H9 (cell line): Measurements from ENCODE around the gene ERMN. TPM values are rescaled to one million over a fixed set of nuclear protein-coding genes. Genes with fewer than 3 reads are reported as not detected.

Experiments used
- DNase-seq: peaks from one replicate; pipeline ENCODE4 v3.0.0-alpha.2; 2017
- H2AFZ ChIP-seq: one replicate; pipeline ENCODE4 v1.6.1; 2013; ENCODE audit warnings: mild to moderate bottlenecking, low read length, control low read depth, moderate library complexity
- H2AK5ac ChIP-seq: 2 replicates; pipeline ENCODE4 v1.6.1; 2013; ENCODE audit warnings: low read length, control low read depth, mixed read lengths; ENCODE audit not compliant: insufficient read length
- H2BK120ac ChIP-seq: one replicate; pipeline ENCODE4 v1.6.1; 2013; ENCODE audit warnings: low read depth, mild to moderate bottlenecking, low read length, control low read depth, inconsistent platforms; ENCODE audit not compliant: poor library complexity, severe bottlenecking
- H2BK12ac ChIP-seq: 2 replicates; pipeline ENCODE4 v1.6.1; 2013; ENCODE audit warnings: low read length, control low read depth, mixed read lengths, low read depth; ENCODE audit not compliant: insufficient read length
- H2BK15ac ChIP-seq: 2 replicates; pipeline ENCODE4 v1.6.1; 2013; ENCODE audit warnings: low read depth, low read length, control low read depth
- H2BK20ac ChIP-seq: one replicate; pipeline ENCODE4 v1.6.1; 2013; ENCODE audit warnings: low read depth, mild to moderate bottlenecking, low read length, control low read depth, inconsistent platforms; ENCODE audit not compliant: poor library complexity, severe bottlenecking
- H2BK5ac ChIP-seq: 2 replicates; pipeline ENCODE4 v1.6.1; 2013; ENCODE audit warnings: low read length, control low read depth, mixed read lengths; ENCODE audit not compliant: insufficient read length
- H3K14ac ChIP-seq: 2 replicates; pipeline ENCODE4 v1.6.1; 2013; ENCODE audit warnings: low read length, control low read depth; ENCODE audit not compliant: insufficient read depth
- H3K18ac ChIP-seq: 2 replicates; pipeline ENCODE4 v1.6.1; 2013; ENCODE audit warnings: low read depth, mild to moderate bottlenecking, mixed read lengths, low read length, control low read depth; ENCODE audit not compliant: insufficient read length
- H3K23ac ChIP-seq: 2 replicates; pipeline ENCODE4 v1.6.1; 2013; ENCODE audit warnings: low read length, control low read depth, mixed read lengths, low read depth; ENCODE audit not compliant: insufficient read length
- H3K23me2 ChIP-seq: 2 replicates; pipeline ENCODE4 v1.6.1; 2013; ENCODE audit warnings: low read depth, mild to moderate bottlenecking, mixed read lengths, low read length, control low read depth; ENCODE audit not compliant: insufficient read length, poor library complexity, severe bottlenecking
- H3K27ac ChIP-seq: 2 replicates; pipeline ENCODE4 v1.5.1; 2013; ENCODE audit warnings: low read length, control low read depth, mixed read lengths, low read depth; ENCODE audit not compliant: insufficient read length
- H3K27me3 ChIP-seq: 2 replicates; pipeline ENCODE4 v1.6.1; 2013; ENCODE audit warnings: low read length, control low read depth, inconsistent platforms; ENCODE audit not compliant: insufficient read depth
- H3K4ac ChIP-seq: 2 replicates; pipeline ENCODE4 v1.6.1; 2013; ENCODE audit warnings: low read depth, mild to moderate bottlenecking, control low read depth, inconsistent platforms, low read length, moderate library complexity
- H3K4me1 ChIP-seq: 2 replicates; pipeline ENCODE4 v1.6.1; 2013; ENCODE audit warnings: low read length, control low read depth, inconsistent platforms; ENCODE audit not compliant: insufficient read depth
- H3K4me2 ChIP-seq: 2 replicates; pipeline ENCODE4 v1.6.1; 2013; ENCODE audit warnings: low read length, control low read depth, mixed read lengths; ENCODE audit not compliant: insufficient read length, insufficient read depth
- H3K56ac ChIP-seq: 2 replicates; pipeline ENCODE4 v1.6.1; 2013; ENCODE audit warnings: low read depth, mild to moderate bottlenecking, mixed read lengths, low read length, control low read depth; ENCODE audit not compliant: insufficient read length
- H3K79me1 ChIP-seq: 2 replicates; pipeline ENCODE4 v1.6.1; 2013; ENCODE audit warnings: low read depth, mild to moderate bottlenecking, moderate library complexity, low read length, control low read depth, inconsistent platforms; ENCODE audit not compliant: insufficient read depth, poor library complexity, severe bottlenecking
- H3K79me2 ChIP-seq: 2 replicates; pipeline ENCODE4 v1.6.1; 2013; ENCODE audit warnings: low read length, control low read depth, inconsistent platforms; ENCODE audit not compliant: insufficient read depth
- H3K9ac ChIP-seq: 2 replicates; pipeline ENCODE4 v1.6.1; 2013; ENCODE audit warnings: low read length, control low read depth, mixed read lengths; ENCODE audit not compliant: insufficient read length; ENCODE audit errors: extremely low read depth
- H3K9me3 ChIP-seq: one replicate; pipeline ENCODE4 v1.6.1; 2013; ENCODE audit warnings: low read depth, low read length, inconsistent platforms; ENCODE audit not compliant: control insufficient read depth
- H3T11ph ChIP-seq: one replicate; pipeline ENCODE4 v1.6.1; 2013; ENCODE audit warnings: mild to moderate bottlenecking, low read length, control low read depth, inconsistent platforms
- H4K20me1 ChIP-seq: one replicate; pipeline ENCODE4 v1.6.1; 2013; ENCODE audit not compliant: control insufficient read depth, insufficient read length, insufficient read depth
- H4K5ac ChIP-seq: 2 replicates; pipeline ENCODE4 v1.6.1; 2013; ENCODE audit warnings: low read depth, mild to moderate bottlenecking, mixed read lengths, low read length, control low read depth; ENCODE audit not compliant: insufficient read length
- H4K8ac ChIP-seq: replicated peaks from 2 replicates; pipeline ENCODE4 v1.6.1; 2013; ENCODE audit warnings: low read length, control low read depth, mixed read lengths, low read depth; ENCODE audit not compliant: insufficient read length
- H4K91ac ChIP-seq: 2 replicates; pipeline ENCODE4 v1.6.1; 2013; ENCODE audit warnings: low read depth, mild to moderate bottlenecking, moderate library complexity, mixed read lengths, low read length, control low read depth; ENCODE audit not compliant: insufficient read length
- H3K27ac Mint-ChIP-seq, 3 experiments: 2 replicates in 2 of 3; 3 replicates in 1 of 3; pipeline ENCODE4 v1.8.0; 2020 to 2021; ENCODE audit warnings: mixed read lengths in 3 of 3, mild to moderate bottlenecking in 1 of 3, moderate library complexity in 1 of 3
- H3K27me3 Mint-ChIP-seq: 2 replicates; pipeline ENCODE4 v1.8.0; 2021; ENCODE audit warnings: low read depth, mild to moderate bottlenecking, moderate library complexity, mixed read lengths
- H3K36me3 Mint-ChIP-seq, 3 experiments: 2 replicates in 2 of 3; 3 replicates in 1 of 3; pipeline ENCODE4 v1.8.0; 2020 to 2021; ENCODE audit warnings: low read depth in 3 of 3, mixed read lengths in 3 of 3; ENCODE audit not compliant: insufficient read depth in 1 of 3
- H3K4me1 Mint-ChIP-seq, 2 experiments: 2 replicates each; pipeline ENCODE4 v1.8.0; 2020; ENCODE audit warnings: mixed read lengths in 2 of 2
- H3K4me3 Mint-ChIP-seq, 2 experiments: 2 replicates in 1 of 2; 3 replicates in 1 of 2; pipeline ENCODE4 v1.8.0; 2020 to 2021; ENCODE audit warnings: mild to moderate bottlenecking in 2 of 2, mixed read lengths in 2 of 2, moderate library complexity in 1 of 2
- H3K9me3 Mint-ChIP-seq, 2 experiments: 2 replicates in 1 of 2; 3 replicates in 1 of 2; pipeline ENCODE4 v1.8.0; 2020; ENCODE audit warnings: mild to moderate bottlenecking in 2 of 2, mixed read lengths in 2 of 2, moderate library complexity in 1 of 2
- whole genome bisulfite sequencing: extraction: QIAGEN DNeasy Blood & Tissue Kit; methylation state at CpG from one replicate; pipeline ENCODE4 v1.1.7; 2013; ENCODE audit warnings: missing lambda C conversion rate, low lambda C conversion rate, mixed read lengths; ENCODE audit not compliant: insufficient read length; ENCODE audit errors: extremely low coverage; 5-methylcytosine and 5-hydroxymethylcytosine counted together
- total RNA-seq: library from RNA; stranded (reverse); gene quantifications from 2 replicates; pipeline ENCODE4 v1.2.1, GENCODE V29; 2021
- TF ChIP-seq, protein P1 (sequence below): fragments of 200-600 bp; sonication (generic); conservative IDR thresholded peaks from 3 replicates; pipeline ENCODE4 v1.8.0; 2021; ENCODE audit warnings: antibody characterized with exemption, mild to moderate bottlenecking

Gene ERMN
- total RNA-seq, 1 experiment from 2014 or later, result 0.48 TPM

DNA sequence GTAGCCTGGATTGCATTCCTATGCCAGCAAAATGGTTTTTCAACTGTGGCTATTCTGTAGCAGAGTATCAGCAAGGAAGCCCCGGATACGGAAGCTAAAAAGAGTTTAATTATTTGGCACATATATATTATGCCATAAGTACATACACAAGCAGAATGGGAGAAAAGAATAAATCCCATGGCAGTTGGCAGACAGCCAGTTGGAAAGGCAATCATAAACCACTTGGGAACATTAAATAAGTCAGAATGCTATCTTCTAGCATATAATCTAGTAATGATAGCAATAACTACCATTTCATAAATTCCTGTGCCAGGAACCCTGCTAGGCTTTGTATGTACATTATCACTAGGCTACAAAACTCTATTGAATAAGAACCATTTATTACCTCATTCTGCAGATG lies 42.2 kb downstream of the ERMN start:
- no peak overlapping the region for H3T11ph ChIP-seq
- H4K20me1 ChIP-seq, result no peaks in the 10 kb centered on the region
- no peak overlapping the region for H2AK5ac ChIP-seq
- no peaks in the 10 kb centered on the region for H3K79me2 ChIP-seq
- H3K9me3 ChIP-seq, result no peaks in the 10 kb centered on the region
- no peak overlapping the region for H2BK5ac ChIP-seq
- H3K9me3 Mint-ChIP-seq, result peaks cover 0 to 11% of the 10 kb centered on the region in 2 experiments; a peak in 4 of 5 replicates
- no peak overlapping the region for H2AFZ ChIP-seq
- H3K4me1 Mint-ChIP-seq, result no peaks in the 10 kb centered on the region
- H2BK12ac ChIP-seq, result no peak overlapping the region
- no peak for DNase-seq
- no peak overlapping the region for H4K91ac ChIP-seq
- TF ChIP-seq, protein P1, sequence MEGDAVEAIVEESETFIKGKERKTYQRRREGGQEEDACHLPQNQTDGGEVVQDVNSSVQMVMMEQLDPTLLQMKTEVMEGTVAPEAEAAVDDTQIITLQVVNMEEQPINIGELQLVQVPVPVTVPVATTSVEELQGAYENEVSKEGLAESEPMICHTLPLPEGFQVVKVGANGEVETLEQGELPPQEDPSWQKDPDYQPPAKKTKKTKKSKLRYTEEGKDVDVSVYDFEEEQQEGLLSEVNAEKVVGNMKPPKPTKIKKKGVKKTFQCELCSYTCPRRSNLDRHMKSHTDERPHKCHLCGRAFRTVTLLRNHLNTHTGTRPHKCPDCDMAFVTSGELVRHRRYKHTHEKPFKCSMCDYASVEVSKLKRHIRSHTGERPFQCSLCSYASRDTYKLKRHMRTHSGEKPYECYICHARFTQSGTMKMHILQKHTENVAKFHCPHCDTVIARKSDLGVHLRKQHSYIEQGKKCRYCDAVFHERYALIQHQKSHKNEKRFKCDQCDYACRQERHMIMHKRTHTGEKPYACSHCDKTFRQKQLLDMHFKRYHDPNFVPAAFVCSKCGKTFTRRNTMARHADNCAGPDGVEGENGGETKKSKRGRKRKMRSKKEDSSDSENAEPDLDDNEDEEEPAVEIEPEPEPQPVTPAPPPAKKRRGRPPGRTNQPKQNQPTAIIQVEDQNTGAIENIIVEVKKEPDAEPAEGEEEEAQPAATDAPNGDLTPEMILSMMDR, result no peak
- no peak overlapping the region for H3K23ac ChIP-seq
- H2BK120ac ChIP-seq, result no peak overlapping the region
- no peak overlapping the region for H3K18ac ChIP-seq
- H3K14ac ChIP-seq, result no peak overlapping the region
- H3K4ac ChIP-seq, result no peak overlapping the region
- WGBS, result no CpG with 5 or more reads among the region's 2 CpGs
- peaks cover 0 to 4% (median 2%) of the 10 kb centered on the region in 3 experiments; a peak in 1 of 7 replicates for H3K36me3 Mint-ChIP-seq
- H2BK15ac ChIP-seq, result no peak overlapping the region
- H4K8ac ChIP-seq, result no peak overlapping the region
- no peak overlapping the region for H3K56ac ChIP-seq
- no peak overlapping the region for H3K27ac ChIP-seq
- no peak overlapping the region for H3K4me2 ChIP-seq
- H4K5ac ChIP-seq, result no peak overlapping the region
- no peaks in the 10 kb centered on the region for H3K23me2 ChIP-seq
- H3K27ac Mint-ChIP-seq, result no peak overlapping the region
- H2BK20ac ChIP-seq, result no peak overlapping the region
- no peaks in the 10 kb centered on the region for H3K27me3 ChIP-seq
- H3K4me1 ChIP-seq, result no peaks in the 10 kb centered on the region
- no peaks in the 10 kb centered on the region for H3K27me3 Mint-ChIP-seq
- H3K9ac ChIP-seq, result no peak overlapping the region
- H3K79me1 ChIP-seq, result no peaks in the 10 kb centered on the region
- no peak overlapping the region for H3K4me3 Mint-ChIP-seq
